GM19240 (cell line): ENCODE data around the gene CLBA1.

ENCODE experiments used
- DNase-seq: peaks from one replicate; pipeline ENCODE4 v3.0.0; 2011; ENCODE audit warnings: low spot score; ENCODE audit not compliant: insufficient read length

The CLBA1 gene

GRCh38 chr14:105005329-105005928 is 19.8 kb downstream of the CLBA1 start:
- DNase-seq: no peak

- DNase-seq: no peak
Observed at GRCh38 chr14:105005929-105006830, 20.6 kb downstream of the CLBA1 start.

GRCh38 chr14:105006831-105007592 is 21.4 kb downstream of the CLBA1 start:
- no peak for DNase-seq

GRCh38 chr14:105007593-105008264 is 22.1 kb downstream of the CLBA1 start:
- no peak for DNase-seq

- no peak for DNase-seq
Observed at GRCh38 chr14:105010106-105010505, 24.5 kb downstream of the CLBA1 start.

- no peak for DNase-seq
Observed at GRCh38 chr14:105010891-105011291, 25.3 kb downstream of the CLBA1 start.

- DNase-seq: no peak
Observed at GRCh38 chr14:105011312-105011990, 25.9 kb downstream of the CLBA1 start.

- DNase-seq: no peak
Observed at GRCh38 chr14:105012171-105012985, 26.8 kb downstream of the CLBA1 start.

- no peak for DNase-seq
Observed at GRCh38 chr14:105013150-105013785, 27.7 kb downstream of the CLBA1 start.

- DNase-seq: no peak
Observed at GRCh38 chr14:105014032-105014431, 28.4 kb downstream of the CLBA1 start.

GRCh38 chr14:105014631-105015030 is 29.0 kb downstream of the CLBA1 start:
- DNase-seq: no peak

GRCh38 chr14:105015242-105015641 is 29.7 kb downstream of the CLBA1 start:
- DNase-seq: no peak

GRCh38 chr14:105015905-105016304 is 30.3 kb downstream of the CLBA1 start:
- no peak for DNase-seq

- DNase-seq: no peak
Observed at GRCh38 chr14:105018414-105018813, 32.8 kb downstream of the CLBA1 start.

- no peak for DNase-seq
Observed at GRCh38 chr14:105019861-105020814, 34.5 kb downstream of the CLBA1 start.

GRCh38 chr14:105020815-105021655 is 35.4 kb downstream of the CLBA1 start, which contains the start of gene CDCA4:
CDCA4 (minus strand) TSS chr14:105021083; CDS start chr14:105011929, 9,154 bp downstream.
- DNase-seq: peak; percentile 96

GRCh38 chr14:105021656-105022275 is 36.2 kb downstream of the CLBA1 start:
- DNase-seq: no peak
